ENCODE results near the gene SUN1.

SUN1 gene

GRCh38 chr7:816300-816750 lies 16.0 kb upstream of the SUN1 start:
- peak overlapping the region; percentile 69 for H3K4me3 ChIP-seq (ENCODE audit: low read depth, low read length)
- TF ChIP-seq CTCF (conservative IDR thresholded peaks at IDR 0.05; ENCODE audit: low read depth, low read length) = no peak
- DNase-seq (ENCODE audit: low read depth) = peak; percentile 98

- TF ChIP-seq CTCF (conservative IDR thresholded peaks at IDR 0.05; ENCODE audit: low read depth, low read length) = no peak
- no peak for DNase-seq (ENCODE audit: low read depth)
- peak overlapping the region; percentile 69 for H3K4me3 ChIP-seq (ENCODE audit: low read depth, low read length)
These were observed 15.3 kb upstream of the SUN1 start for GRCh38 chr7:816751-817671.

- TF ChIP-seq CTCF (conservative IDR thresholded peaks at IDR 0.05; ENCODE audit: low read depth, low read length) = peak; percentile 44
- no peak overlapping the region for H3K4me3 ChIP-seq (ENCODE audit: low read depth, low read length)
- peak; percentile 66 for DNase-seq (ENCODE audit: low read depth)
These were observed 14.1 kb upstream of the SUN1 start for GRCh38 chr7:818031-818699.

- H3K4me3 ChIP-seq (ENCODE audit: low read depth, low read length) = no peak overlapping the region
- DNase-seq (ENCODE audit: low read depth) = no peak
- TF ChIP-seq CTCF (conservative IDR thresholded peaks at IDR 0.05; ENCODE audit: low read depth, low read length) = no peak
These were observed 11.9 kb upstream of the SUN1 start for GRCh38 chr7:820341-820740.

GRCh38 chr7:821688-822087 lies 10.6 kb upstream of the SUN1 start:
- no peak for TF ChIP-seq CTCF (conservative IDR thresholded peaks at IDR 0.05; ENCODE audit: low read depth, low read length)
- H3K4me3 ChIP-seq (ENCODE audit: low read depth, low read length) = no peak overlapping the region
- no peak for DNase-seq (ENCODE audit: low read depth)

- no peak for TF ChIP-seq CTCF (conservative IDR thresholded peaks at IDR 0.05; ENCODE audit: low read depth, low read length)
- no peak overlapping the region for H3K4me3 ChIP-seq (ENCODE audit: low read depth, low read length)
- no peak for DNase-seq (ENCODE audit: low read depth)
These were observed 9.5 kb upstream of the SUN1 start for GRCh38 chr7:822692-823276.

Data from choroid plexus epithelial cell (primary cell).